Ectodermal cell (in vitro differentiated cells): ENCODE measurements around the gene ANKS1B.

ENCODE experiments used
- H3K27ac ChIP-seq: 2 replicates; pipeline ENCODE4 v1.7.0; 2013; ENCODE audit warnings: mild to moderate bottlenecking, low read depth, low read length; ENCODE audit not compliant: insufficient read depth, poor library complexity, severe bottlenecking
- H3K27me3 ChIP-seq: 2 replicates; pipeline ENCODE4 v1.7.0; 2013; ENCODE audit warnings: mild to moderate bottlenecking, low read length; ENCODE audit not compliant: insufficient read depth, control insufficient read depth, poor library complexity, severe bottlenecking
- H3K36me3 ChIP-seq: one replicate; pipeline ENCODE4 v1.7.0; 2013; ENCODE audit warnings: low read length; ENCODE audit not compliant: control insufficient read depth, insufficient read depth
- H3K4me1 ChIP-seq: one replicate; pipeline ENCODE4 v1.7.0; 2013; ENCODE audit warnings: low read length; ENCODE audit not compliant: control insufficient read depth, insufficient read depth
- H3K4me3 ChIP-seq: 2 replicates; pipeline ENCODE4 v1.7.0; 2013; ENCODE audit warnings: low read depth, low read length, control low read depth; ENCODE audit not compliant: insufficient read depth
- H3K9me3 ChIP-seq: 2 replicates; pipeline ENCODE4 v1.7.0; 2013; ENCODE audit warnings: mild to moderate bottlenecking, low read length, moderate library complexity; ENCODE audit not compliant: control insufficient read depth
- WGBS, 2 experiments: methylation state at CpG; one replicate each; pipeline ENCODE4 v1.1.7; 2013; ENCODE audit warnings: missing lambda C conversion rate in 2 of 2; 5-methylcytosine and 5-hydroxymethylcytosine counted together

ANKS1B gene

DNA sequence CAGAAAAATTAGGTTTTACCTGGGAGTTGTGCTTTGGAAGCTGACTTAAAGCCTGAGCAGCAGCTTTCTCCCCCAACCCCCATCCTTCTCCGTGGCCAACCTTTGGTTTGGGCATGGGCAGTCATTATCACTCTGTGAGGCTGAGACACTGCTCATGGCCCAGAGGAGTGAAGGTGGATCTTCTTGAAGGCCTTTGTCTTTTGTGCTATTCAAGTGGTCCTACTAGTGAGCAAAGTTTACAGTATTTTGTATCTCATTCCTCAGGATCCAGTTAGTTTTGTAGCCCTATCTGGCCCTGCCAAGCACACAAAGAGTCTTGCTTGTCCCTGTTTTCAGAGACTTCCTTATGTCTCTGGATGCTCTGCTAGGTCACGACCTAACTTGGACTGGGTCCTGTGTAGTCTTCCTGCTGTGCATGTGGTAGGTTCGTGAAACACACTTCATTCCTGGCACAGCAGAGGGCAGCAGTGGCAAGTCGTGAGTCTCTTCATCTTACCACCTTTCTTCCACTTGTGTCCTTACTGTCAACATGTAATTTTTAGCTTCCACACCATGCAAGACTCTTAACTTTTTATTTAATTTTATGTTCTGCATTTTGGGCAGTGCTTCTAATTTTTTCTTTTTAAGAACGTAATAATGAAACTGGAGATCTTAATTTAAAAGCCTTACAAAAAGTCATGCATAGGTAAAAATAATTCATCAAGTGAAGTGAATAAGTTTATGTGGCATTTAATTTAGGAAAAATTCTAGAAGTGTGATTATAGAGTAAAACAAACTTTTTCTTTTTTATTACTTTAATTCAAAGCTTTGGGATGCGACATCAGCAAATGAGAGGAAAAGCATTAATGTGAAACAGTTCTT lies 1285.9 kb downstream of the ANKS1B start:
- no peaks in the 10 kb centered on the region for H3K27me3 ChIP-seq
- H3K4me3 ChIP-seq, result no peak overlapping the region
- H3K4me1 ChIP-seq, result peaks cover 12% of the 10 kb centered on the region
- H3K36me3 ChIP-seq, result no peaks in the 10 kb centered on the region
- H3K9me3 ChIP-seq, result no peaks in the 10 kb centered on the region
- WGBS, 2 experiments, result 42 to 56% methylated on average over 5 to 6 of the region's 6 CpGs
- H3K27ac ChIP-seq, result no peak overlapping the region

DNA sequence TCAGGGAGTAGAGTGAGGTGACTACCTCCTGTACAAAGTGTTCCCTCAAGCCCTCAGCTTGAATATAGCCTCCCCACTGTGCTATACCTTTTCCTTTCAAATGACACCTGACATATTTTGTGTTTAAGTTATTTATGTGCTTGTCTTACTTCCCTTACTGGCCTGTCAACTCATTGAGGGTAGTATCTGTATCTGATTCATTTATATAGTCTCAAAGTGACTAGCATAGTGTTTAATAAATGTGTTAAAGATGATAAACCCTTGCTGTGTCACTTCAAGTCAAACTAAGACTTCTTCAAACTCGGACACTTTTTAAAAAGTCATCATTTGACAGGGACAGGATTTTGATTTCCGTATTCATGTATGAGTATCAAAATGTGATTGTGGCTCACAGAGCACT lies 1287.5 kb downstream of the ANKS1B start:
- no peaks in the 10 kb centered on the region for H3K27me3 ChIP-seq
- WGBS, 2 experiments, result 90 to 97% methylated on average over 2 of the region's 2 CpGs
- no peaks in the 10 kb centered on the region for H3K36me3 ChIP-seq
- no peak overlapping the region for H3K4me3 ChIP-seq
- H3K27ac ChIP-seq, result no peak overlapping the region
- H3K4me1 ChIP-seq, result peaks cover 12% of the 10 kb centered on the region
- H3K9me3 ChIP-seq, result no peaks in the 10 kb centered on the region

DNA sequence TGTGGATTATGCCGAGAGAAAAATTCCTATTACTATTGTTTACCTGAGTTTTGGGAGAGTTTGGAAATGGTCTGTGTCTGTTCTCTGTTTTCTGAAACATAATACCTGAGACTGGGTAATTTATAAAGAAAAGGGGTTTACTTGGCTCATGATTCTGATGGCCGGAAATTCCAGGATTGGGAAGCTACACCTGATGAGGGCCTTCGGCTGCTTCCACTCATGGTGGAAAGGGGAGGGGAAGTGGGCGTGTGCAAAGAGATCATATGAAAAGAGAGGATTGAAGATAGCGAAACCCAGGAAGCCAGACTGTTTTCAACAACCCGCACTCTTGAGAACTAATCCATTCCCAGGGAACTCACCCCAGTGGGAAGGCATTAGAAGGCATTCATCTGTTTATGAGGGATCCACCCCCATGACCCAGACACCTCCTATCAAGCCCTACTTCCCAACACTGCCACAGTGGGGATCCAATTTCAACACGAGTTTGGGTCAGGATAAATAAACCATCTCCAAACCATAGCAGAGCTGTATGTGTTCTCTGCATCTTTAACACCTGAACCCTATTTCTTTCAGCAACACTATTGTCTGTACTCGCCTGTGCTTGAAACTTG lies 1288.6 kb downstream of the ANKS1B start:
- Histone ChIP-seq H3K36me3 (no peaks in the 10 kb centered on the region), H3K27ac (no peak overlapping the region), H3K4me3 (no peak overlapping the region), H3K4me1 (peaks cover 12% of the 10 kb centered on the region), H3K27me3 (no peaks in the 10 kb centered on the region), H3K9me3 (no peaks in the 10 kb centered on the region)
- WGBS, 2 experiments, result 36 to 43% methylated on average over 8 of the region's 8 CpGs

DNA sequence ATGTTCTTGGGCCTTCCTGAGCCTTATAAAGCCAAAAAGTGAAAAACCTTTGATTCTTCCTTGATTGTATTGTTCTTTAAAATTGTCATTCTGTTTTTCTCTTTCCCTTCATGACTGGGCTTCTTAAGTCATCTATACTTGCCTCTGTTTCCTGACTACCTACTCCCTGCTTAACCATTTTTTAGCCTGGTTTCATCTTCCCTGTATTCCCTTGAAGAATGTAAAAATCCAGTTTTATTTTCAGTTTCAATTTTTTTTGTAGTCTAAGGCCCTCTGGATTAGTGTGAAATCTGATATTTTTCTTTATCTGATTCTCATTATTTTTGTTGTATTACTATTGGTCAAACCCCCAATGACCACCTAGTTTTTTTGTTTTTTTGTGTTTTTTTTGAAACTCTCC lies 1293.4 kb downstream of the ANKS1B start:
- no peaks in the 10 kb centered on the region for H3K27me3 ChIP-seq
- no peak overlapping the region for H3K4me3 ChIP-seq
- no peaks in the 10 kb centered on the region for H3K9me3 ChIP-seq
- no peak overlapping the region for H3K27ac ChIP-seq
- H3K36me3 ChIP-seq, result no peaks in the 10 kb centered on the region
- peaks cover 10% of the 10 kb centered on the region for H3K4me1 ChIP-seq

DNA sequence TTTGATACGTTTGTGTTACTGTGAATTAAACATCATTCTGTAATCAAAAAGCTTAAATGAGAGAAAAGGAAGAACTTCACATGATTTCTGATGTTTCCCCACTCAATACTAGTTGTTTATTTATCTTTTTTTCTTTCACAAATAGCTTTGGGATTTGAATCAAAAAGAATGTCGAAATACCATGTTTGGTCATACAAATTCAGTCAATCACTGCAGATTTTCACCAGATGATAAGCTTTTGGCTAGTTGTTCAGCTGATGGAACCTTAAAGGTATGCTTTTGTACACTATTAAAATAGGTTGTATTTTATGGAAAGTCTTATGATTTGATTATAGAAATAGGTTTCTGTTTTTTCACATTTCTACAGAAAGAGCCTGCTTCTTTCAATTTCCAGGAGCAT lies 1298.1 kb downstream of the ANKS1B start:
- 97 to 100% methylated on average over 1 to 2 of the region's 2 CpGs for WGBS, 2 experiments
- Histone ChIP-seq H3K36me3 (peaks cover 16% of the 10 kb centered on the region), H3K4me1 (no peaks in the 10 kb centered on the region), H3K27ac (no peak overlapping the region), H3K9me3 (no peaks in the 10 kb centered on the region), H3K27me3 (no peaks in the 10 kb centered on the region), H3K4me3 (no peak overlapping the region)
